Measurements from ENCODE around the gene BACH2.
A peak's percentile ranks its signal among the peaks of the same experiment; 100 is the strongest.

BACH2 gene

GRCh38 chr6:89966913-89967312 lies 329.7 kb downstream of the BACH2 start:
- FAIRE-seq (no peak), DNase-seq (ENCODE audit: insufficient read length) (no peak)
- TF ChIP-seq POLR2A (IDR thresholded peaks at IDR 0.05; ENCODE audit: low read depth, low read length) (no peak), TAF1 (IDR thresholded peaks at IDR 0.05; ENCODE audit: borderline replicate concordance, low read depth, low read length) (no peak), POLR2AphosphoS5 (IDR thresholded peaks at IDR 0.05; ENCODE audit: low read depth, low read length) (no peak)

- FAIRE-seq (no peak), DNase-seq (ENCODE audit: insufficient read length) (no peak)
Measured at GRCh38 chr6:89966228-89966544, 330.5 kb downstream of the BACH2 start.

GRCh38 chr6:89965441-89966227 lies 331.0 kb downstream of the BACH2 start:
- no peak for FAIRE-seq

More at GRCh38 chr6:89966228-89966544, 330.5 kb downstream of the BACH2 start:
- TF ChIP-seq POLR2AphosphoS5 (IDR thresholded peaks at IDR 0.05; ENCODE audit: low read depth, low read length) = no peak
- no peak for TF ChIP-seq TAF1 (IDR thresholded peaks at IDR 0.05; ENCODE audit: borderline replicate concordance, low read depth, low read length)

GRCh38 chr6:89963391-89963790 lies 333.3 kb downstream of the BACH2 start:
- no peak for DNase-seq (ENCODE audit: insufficient read length)
- TF ChIP-seq POLR2AphosphoS5 (IDR thresholded peaks at IDR 0.05; ENCODE audit: low read depth, low read length) (no peak), POLR2A (IDR thresholded peaks at IDR 0.05; ENCODE audit: low read depth, low read length) (no peak), TAF1 (IDR thresholded peaks at IDR 0.05; ENCODE audit: borderline replicate concordance, low read depth, low read length) (no peak)
- no peak for FAIRE-seq

More at GRCh38 chr6:89965441-89966227, 331.0 kb downstream of the BACH2 start:
- no peak for DNase-seq (ENCODE audit: insufficient read length)
- TF ChIP-seq TAF1 (IDR thresholded peaks at IDR 0.05; ENCODE audit: borderline replicate concordance, low read depth, low read length) = no peak
- TF ChIP-seq POLR2AphosphoS5 (IDR thresholded peaks at IDR 0.05; ENCODE audit: low read depth, low read length) = no peak
- no peak for TF ChIP-seq POLR2A (IDR thresholded peaks at IDR 0.05; ENCODE audit: low read depth, low read length)

GRCh38 chr6:89961481-89961880 lies 335.2 kb downstream of the BACH2 start:
- DNase-seq (ENCODE audit: insufficient read length) (no peak), FAIRE-seq (no peak)
- TF ChIP-seq POLR2AphosphoS5 (IDR thresholded peaks at IDR 0.05; ENCODE audit: low read depth, low read length) = no peak

- TF ChIP-seq TAF1 (IDR thresholded peaks at IDR 0.05; ENCODE audit: borderline replicate concordance, low read depth, low read length) (no peak), POLR2A (IDR thresholded peaks at IDR 0.05; ENCODE audit: low read depth, low read length) (no peak), POLR2AphosphoS5 (IDR thresholded peaks at IDR 0.05; ENCODE audit: low read depth, low read length) (no peak)
- no peak for FAIRE-seq
- DNase-seq (ENCODE audit: insufficient read length) = no peak
Measured at GRCh38 chr6:89959883-89960282, 336.8 kb downstream of the BACH2 start.

GRCh38 chr6:89956182-89956581 lies 340.5 kb downstream of the BACH2 start:
- FAIRE-seq = no peak
- no peak for TF ChIP-seq TAF1 (IDR thresholded peaks at IDR 0.05; ENCODE audit: borderline replicate concordance, low read depth, low read length)
- TF ChIP-seq POLR2A (IDR thresholded peaks at IDR 0.05; ENCODE audit: low read depth, low read length) = no peak
- TF ChIP-seq POLR2AphosphoS5 (IDR thresholded peaks at IDR 0.05; ENCODE audit: low read depth, low read length) = no peak

GRCh38 chr6:89955364-89955763 lies 341.3 kb downstream of the BACH2 start:
- DNase-seq (ENCODE audit: insufficient read length) = no peak
- FAIRE-seq = no peak
- TF ChIP-seq TAF1 (IDR thresholded peaks at IDR 0.05; ENCODE audit: borderline replicate concordance, low read depth, low read length) (no peak), POLR2A (IDR thresholded peaks at IDR 0.05; ENCODE audit: low read depth, low read length) (no peak)

More at GRCh38 chr6:89956182-89956581, 340.5 kb downstream of the BACH2 start:
- DNase-seq (ENCODE audit: insufficient read length) = no peak

GRCh38 chr6:89954721-89955148 lies 341.9 kb downstream of the BACH2 start:
- TF ChIP-seq POLR2A (IDR thresholded peaks at IDR 0.05; ENCODE audit: low read depth, low read length) (no peak), TAF1 (IDR thresholded peaks at IDR 0.05; ENCODE audit: borderline replicate concordance, low read depth, low read length) (no peak), POLR2AphosphoS5 (IDR thresholded peaks at IDR 0.05; ENCODE audit: low read depth, low read length) (no peak)
- FAIRE-seq (no peak), DNase-seq (ENCODE audit: insufficient read length) (no peak)

GRCh38 chr6:89952686-89953085 lies 344.0 kb downstream of the BACH2 start:
- TF ChIP-seq TAF1 (IDR thresholded peaks at IDR 0.05; ENCODE audit: borderline replicate concordance, low read depth, low read length) (no peak), POLR2AphosphoS5 (IDR thresholded peaks at IDR 0.05; ENCODE audit: low read depth, low read length) (no peak), POLR2A (IDR thresholded peaks at IDR 0.05; ENCODE audit: low read depth, low read length) (no peak)
- no peak for DNase-seq (ENCODE audit: insufficient read length)
- peak; percentile 38 for FAIRE-seq

GRCh38 chr6:89952105-89952671 lies 344.5 kb downstream of the BACH2 start:
- TF ChIP-seq POLR2AphosphoS5 (IDR thresholded peaks at IDR 0.05; ENCODE audit: low read depth, low read length) = no peak
- TF ChIP-seq TAF1 (IDR thresholded peaks at IDR 0.05; ENCODE audit: borderline replicate concordance, low read depth, low read length) = no peak
- TF ChIP-seq POLR2A (IDR thresholded peaks at IDR 0.05; ENCODE audit: low read depth, low read length) = no peak
- no peak for FAIRE-seq
- DNase-seq (ENCODE audit: insufficient read length) = no peak

- TF ChIP-seq TAF1 (IDR thresholded peaks at IDR 0.05; ENCODE audit: borderline replicate concordance, low read depth, low read length) (no peak), POLR2AphosphoS5 (IDR thresholded peaks at IDR 0.05; ENCODE audit: low read depth, low read length) (no peak), POLR2A (IDR thresholded peaks at IDR 0.05; ENCODE audit: low read depth, low read length) (no peak)
- DNase-seq (ENCODE audit: insufficient read length) = no peak
- no peak for FAIRE-seq
Measured at GRCh38 chr6:89951574-89952104, 345.0 kb downstream of the BACH2 start.

Data from GM12892 (cell line).